Liver (tissue), 9 donors: ENCODE data around the gene TOMM5. TPM values are rescaled to one million over a fixed set of nuclear protein-coding genes. Genes with fewer than 3 reads are reported as not detected.

ENCODE experiments used
- DNase-seq: peaks from one replicate; pipeline ENCODE4 v3.0.0-alpha.2; 2017; ENCODE audit warnings: low spot score
- H3K27ac ChIP-seq, 2 donors: one replicate each; pipeline ENCODE4 v1.7.0; 2013; ENCODE audit warnings: inconsistent platforms in 2 of 2, low read length in 2 of 2, control low read depth in 1 of 2, low read depth in 1 of 2, mild to moderate bottlenecking in 1 of 2
- H3K27me3 ChIP-seq, 4 donors: one replicate each; pipeline versions ENCODE4 v1.6.1 to v1.7.0; 2013; ENCODE audit warnings: low read length in 3 of 4, inconsistent platforms in 1 of 4, mild to moderate bottlenecking in 1 of 4, moderate library complexity in 1 of 4; ENCODE audit not compliant: control insufficient read depth in 4 of 4, insufficient read depth in 4 of 4
- H3K36me3 ChIP-seq, 4 donors: one replicate each; pipeline versions ENCODE4 v1.6.1 to v1.7.0; 2013; ENCODE audit warnings: low read length in 3 of 4, mild to moderate bottlenecking in 3 of 4, low read depth in 1 of 4, moderate library complexity in 1 of 4; ENCODE audit not compliant: control insufficient read depth in 4 of 4, insufficient read depth in 3 of 4
- H3K4me1 ChIP-seq, 4 donors: one replicate each; pipeline versions ENCODE4 v1.6.1 to v1.7.0; 2013; ENCODE audit warnings: low read length in 3 of 4, mild to moderate bottlenecking in 3 of 4, moderate library complexity in 1 of 4; ENCODE audit not compliant: control insufficient read depth in 4 of 4, insufficient read depth in 4 of 4
- H3K4me3 ChIP-seq, 3 donors: one replicate each; pipeline versions ENCODE4 v1.6.1 to v1.7.0; 2013; ENCODE audit warnings: low read length in 3 of 3, control low read depth in 1 of 3, low read depth in 1 of 3, mild to moderate bottlenecking in 1 of 3
- H3K9ac ChIP-seq, 2 donors: one replicate each; pipeline ENCODE4 v1.7.0; 2013; ENCODE audit warnings: low read length in 2 of 2, mild to moderate bottlenecking in 2 of 2, moderate library complexity in 2 of 2, control low read depth in 1 of 2, low read depth in 1 of 2
- H3K9me3 ChIP-seq, 4 donors: one replicate each; pipeline versions ENCODE4 v1.6.1 to v1.7.0; 2013; ENCODE audit warnings: low read length in 3 of 4; ENCODE audit not compliant: control insufficient read depth in 4 of 4
- CTCF ChIP-seq: fragments of 150-350 bp; IDR thresholded peaks from 2 replicates; pipeline ENCODE4 v1.5.1; 2017; ENCODE audit warnings: improper control_type of control experiment, low read depth, low read length; ENCODE audit not compliant: missing input control
- EGR1 ChIP-seq, 2 donors: IDR thresholded peaks; 2 replicates each; pipeline ENCODE4 v1.6.1; 2016 to 2018; ENCODE audit warnings: antibody characterized with exemption in 2 of 2, low read depth in 2 of 2
- FOXA1 ChIP-seq: IDR thresholded peaks from 2 replicates; pipeline ENCODE4 v1.6.1; 2016; ENCODE audit warnings: antibody characterized with exemption
- FOXA2 ChIP-seq: IDR thresholded peaks from 2 replicates; pipeline ENCODE4 v1.6.1; 2016; ENCODE audit warnings: antibody characterized with exemption
- GABPA ChIP-seq, 2 donors: IDR thresholded peaks in 1 of 2; conservative IDR thresholded peaks in 1 of 2; 2 replicates each; pipeline ENCODE4 v1.6.1; 2016; ENCODE audit warnings: antibody characterized with exemption in 2 of 2, mild to moderate bottlenecking in 1 of 2, moderate library complexity in 1 of 2
- HNF4A ChIP-seq, 2 donors: conservative IDR thresholded peaks; 2 replicates each; pipeline ENCODE4 v1.6.1; 2016; ENCODE audit warnings: antibody characterized with exemption in 2 of 2, mild to moderate bottlenecking in 2 of 2
- HNF4G ChIP-seq: IDR thresholded peaks from 2 replicates; pipeline ENCODE4 v1.6.1; 2016; ENCODE audit warnings: antibody characterized with exemption
- JUND ChIP-seq, 2 donors: IDR thresholded peaks; 2 replicates each; pipeline ENCODE4 v1.6.1; 2016; ENCODE audit warnings: antibody characterized with exemption in 2 of 2
- NR2F2 ChIP-seq: IDR thresholded peaks from 2 replicates; pipeline ENCODE4 v1.6.1; 2016; ENCODE audit warnings: antibody characterized with exemption
- RAD21 ChIP-seq, 2 donors: IDR thresholded peaks; 2 replicates each; pipeline ENCODE4 v1.6.1; 2016; ENCODE audit warnings: antibody characterized with exemption in 2 of 2, mild to moderate bottlenecking in 2 of 2
- RXRA ChIP-seq, 2 donors: IDR thresholded peaks; 2 replicates each; pipeline ENCODE4 v1.6.1; 2017 to 2018; ENCODE audit warnings: antibody characterized with exemption in 2 of 2, mild to moderate bottlenecking in 1 of 2
- SP1 ChIP-seq: IDR thresholded peaks from 2 replicates; pipeline ENCODE4 v1.6.1; 2018; ENCODE audit warnings: antibody characterized with exemption, mild to moderate bottlenecking
- TAF1 ChIP-seq: conservative IDR thresholded peaks from 2 replicates; pipeline ENCODE4 v1.6.1; 2016; ENCODE audit warnings: antibody characterized with exemption, mild to moderate bottlenecking
- YY1 ChIP-seq: IDR thresholded peaks from 2 replicates; pipeline ENCODE4 v1.6.1; 2016; ENCODE audit warnings: antibody characterized with exemption, mild to moderate bottlenecking
- ZBTB33 ChIP-seq: IDR thresholded peaks from 2 replicates; pipeline ENCODE4 v1.6.1; 2016; ENCODE audit warnings: antibody characterized with exemption
- WGBS: extraction: QIAGEN DNeasy Blood & Tissue Kit; methylation state at CpG from one replicate; pipeline ENCODE4 v1.1.7; 2013; 5-methylcytosine and 5-hydroxymethylcytosine counted together
- polyA plus RNA-seq, 2 donors: library from polyadenylated mRNA; stranded (reverse) in 1 of 2; unstranded in 1 of 2; fragments of 200-250 nt in 1 of 2; fragments of >200 nt in 1 of 2; fragmentation: Nextera tagmentation in 1 of 2; extraction: Ambion mirVana in 1 of 2; gene quantifications; one replicate each; pipeline versions ENCODE4 v1.2.1 to v1.2.3, GENCODE V29; 2013 to 2015
- total RNA-seq, 2 donors: library from RNA; depleted of rRNA; stranded (reverse); fragments of >200 nt; gene quantifications; one replicate each; pipeline ENCODE4 v1.2.3, GENCODE V29; 2014
- TF ChIP-seq, protein P1 (sequence below): IDR thresholded peaks from 2 replicates; pipeline ENCODE4 v1.6.1; 2016; ENCODE audit warnings: antibody characterized with exemption
- TF ChIP-seq, protein P2 (sequence below): IDR thresholded peaks from 2 replicates; pipeline ENCODE4 v1.6.1; 2016; ENCODE audit warnings: antibody characterized with exemption, mild to moderate bottlenecking
- TF ChIP-seq, protein P3 (sequence below): IDR thresholded peaks from 2 replicates; pipeline ENCODE4 v1.6.1; 2016; ENCODE audit warnings: antibody characterized with exemption
- donor health status: healthy.
- donor health status: healthy.
- donor health status: healthy.
- donor health status: healthy.
- donor health status: healthy.

Gene TOMM5
- total and polyA plus RNA-seq, 4 donors, result 43.0 to 107 (median 71.9) TPM

GRCh38 chr9:37639109-37639762 lies 46.8 kb upstream of the TOMM5 start:
- Histone ChIP-seq H3K27me3 (no peaks in the 10 kb centered on the region), H3K27ac (no peak overlapping the region), H3K36me3 (no peaks in the 10 kb centered on the region), H3K9ac (no peak overlapping the region), H3K9me3 (no peaks in the 10 kb centered on the region), H3K4me1 (no peaks in the 10 kb centered on the region), H3K4me3 (no peak overlapping the region)
- 90% methylated on average over 4 of the region's 4 CpGs for WGBS
- DNase-seq, result no peak
- TF ChIP-seq SP1 (no peak), FOXA1 (no peak), HNF4A (conservative IDR thresholded peaks at IDR 0.05) (no peak), GABPA (IDR thresholded peaks at IDR 0.05 in 1 of 2, conservative IDR thresholded peaks at IDR 0.05 in 1 of 2) (no peak), RAD21 (IDR thresholded peaks at IDR 0.05) (no peak), EGR1 (IDR thresholded peaks at IDR 0.05; ENCODE audit: low read depth in 2 of 2) (no peak), CTCF (no peak), TAF1 (no peak), ZBTB33 (no peak), FOXA2 (no peak), RXRA (IDR thresholded peaks at IDR 0.05) (no peak), NR2F2 (no peak), YY1 (no peak), JUND (IDR thresholded peaks at IDR 0.05) (no peak), HNF4G (no peak)
- TF ChIP-seq, protein P1, sequence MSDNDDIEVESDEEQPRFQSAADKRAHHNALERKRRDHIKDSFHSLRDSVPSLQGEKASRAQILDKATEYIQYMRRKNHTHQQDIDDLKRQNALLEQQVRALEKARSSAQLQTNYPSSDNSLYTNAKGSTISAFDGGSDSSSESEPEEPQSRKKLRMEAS, result no peak
- TF ChIP-seq, protein P2, sequence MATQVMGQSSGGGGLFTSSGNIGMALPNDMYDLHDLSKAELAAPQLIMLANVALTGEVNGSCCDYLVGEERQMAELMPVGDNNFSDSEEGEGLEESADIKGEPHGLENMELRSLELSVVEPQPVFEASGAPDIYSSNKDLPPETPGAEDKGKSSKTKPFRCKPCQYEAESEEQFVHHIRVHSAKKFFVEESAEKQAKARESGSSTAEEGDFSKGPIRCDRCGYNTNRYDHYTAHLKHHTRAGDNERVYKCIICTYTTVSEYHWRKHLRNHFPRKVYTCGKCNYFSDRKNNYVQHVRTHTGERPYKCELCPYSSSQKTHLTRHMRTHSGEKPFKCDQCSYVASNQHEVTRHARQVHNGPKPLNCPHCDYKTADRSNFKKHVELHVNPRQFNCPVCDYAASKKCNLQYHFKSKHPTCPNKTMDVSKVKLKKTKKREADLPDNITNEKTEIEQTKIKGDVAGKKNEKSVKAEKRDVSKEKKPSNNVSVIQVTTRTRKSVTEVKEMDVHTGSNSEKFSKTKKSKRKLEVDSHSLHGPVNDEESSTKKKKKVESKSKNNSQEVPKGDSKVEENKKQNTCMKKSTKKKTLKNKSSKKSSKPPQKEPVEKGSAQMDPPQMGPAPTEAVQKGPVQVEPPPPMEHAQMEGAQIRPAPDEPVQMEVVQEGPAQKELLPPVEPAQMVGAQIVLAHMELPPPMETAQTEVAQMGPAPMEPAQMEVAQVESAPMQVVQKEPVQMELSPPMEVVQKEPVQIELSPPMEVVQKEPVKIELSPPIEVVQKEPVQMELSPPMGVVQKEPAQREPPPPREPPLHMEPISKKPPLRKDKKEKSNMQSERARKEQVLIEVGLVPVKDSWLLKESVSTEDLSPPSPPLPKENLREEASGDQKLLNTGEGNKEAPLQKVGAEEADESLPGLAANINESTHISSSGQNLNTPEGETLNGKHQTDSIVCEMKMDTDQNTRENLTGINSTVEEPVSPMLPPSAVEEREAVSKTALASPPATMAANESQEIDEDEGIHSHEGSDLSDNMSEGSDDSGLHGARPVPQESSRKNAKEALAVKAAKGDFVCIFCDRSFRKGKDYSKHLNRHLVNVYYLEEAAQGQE, result no peak
- TF ChIP-seq, protein P3, sequence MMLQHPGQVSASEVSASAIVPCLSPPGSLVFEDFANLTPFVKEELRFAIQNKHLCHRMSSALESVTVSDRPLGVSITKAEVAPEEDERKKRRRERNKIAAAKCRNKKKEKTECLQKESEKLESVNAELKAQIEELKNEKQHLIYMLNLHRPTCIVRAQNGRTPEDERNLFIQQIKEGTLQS, result no peak
